ENCODE data around the gene GOLGA8B.
"Not testable (repeated sequence)": the region's sequence is repeated elsewhere in the genome, so short reads cannot be mapped to it uniquely, and the experiment has no call there.

The GOLGA8B gene

GRCh38 chr15:34569670-34570396 is 13.6 kb downstream of the GOLGA8B start:
- not testable (repeated sequence) for H3K4me3 ChIP-seq (ENCODE audit: low read depth, low read length); DNase-seq (ENCODE audit: low read depth)

GRCh38 chr15:34567174-34567573 is 16.3 kb downstream of the GOLGA8B start:
- not testable (repeated sequence) for H3K4me3 ChIP-seq (ENCODE audit: low read depth, low read length); DNase-seq (ENCODE audit: low read depth)

GRCh38 chr15:34564711-34565110 is 18.7 kb downstream of the GOLGA8B start:
- not testable (repeated sequence) for DNase-seq (ENCODE audit: low read depth)

GRCh38 chr15:34560814-34561213 is 22.6 kb downstream of the GOLGA8B start:
- not testable (repeated sequence) for DNase-seq (ENCODE audit: low read depth); H3K4me3 ChIP-seq (ENCODE audit: low read depth, low read length)

More at GRCh38 chr15:34564711-34565110, 18.7 kb downstream of the GOLGA8B start:
- H3K4me3 ChIP-seq (ENCODE audit: low read depth, low read length): not testable (repeated sequence)

- not testable (repeated sequence) for DNase-seq (ENCODE audit: low read depth); H3K4me3 ChIP-seq (ENCODE audit: low read depth, low read length)
These were observed 23.7 kb downstream of the GOLGA8B start for GRCh38 chr15:34559764-34560163.

GRCh38 chr15:34555162-34555561 is 28.3 kb downstream of the GOLGA8B start:
- DNase-seq (ENCODE audit: low read depth): not testable (repeated sequence)

GRCh38 chr15:34554716-34555115 is 28.7 kb downstream of the GOLGA8B start:
- DNase-seq (ENCODE audit: low read depth); H3K4me3 ChIP-seq (ENCODE audit: low read depth, low read length): not testable (repeated sequence)

More at GRCh38 chr15:34555162-34555561, 28.3 kb downstream of the GOLGA8B start:
- not testable (repeated sequence) for H3K4me3 ChIP-seq (ENCODE audit: low read depth, low read length)

- not testable (repeated sequence) for H3K4me3 ChIP-seq (ENCODE audit: low read depth, low read length); DNase-seq (ENCODE audit: low read depth)
These were observed 29.3 kb downstream of the GOLGA8B start for GRCh38 chr15:34554126-34554525.

- DNase-seq (ENCODE audit: low read depth); H3K4me3 ChIP-seq (ENCODE audit: low read depth, low read length): not testable (repeated sequence)
These were observed 33.3 kb downstream of the GOLGA8B start for GRCh38 chr15:34550129-34550528.

GRCh38 chr15:34549381-34549809 is 34.1 kb downstream of the GOLGA8B start:
- H3K4me3 ChIP-seq (ENCODE audit: low read depth, low read length); DNase-seq (ENCODE audit: low read depth): not testable (repeated sequence)

- not testable (repeated sequence) for H3K4me3 ChIP-seq (ENCODE audit: low read depth, low read length); DNase-seq (ENCODE audit: low read depth)
These were observed 39.4 kb downstream of the GOLGA8B start for GRCh38 chr15:34543860-34544649.

- H3K4me3 ChIP-seq (ENCODE audit: low read depth, low read length); DNase-seq (ENCODE audit: low read depth): not testable (repeated sequence)
These were observed 47.6 kb downstream of the GOLGA8B start for GRCh38 chr15:34535857-34536256.
